ENCODE results near the gene HOXA5. TPM values are rescaled to one million over a fixed set of nuclear protein-coding genes. Genes with fewer than 3 reads are reported as not detected.

The HOXA5 gene
- total RNA-seq, 2 experiments from 2014 or later = 3.4 to 7.4 TPM

- POLR2A ChIA-PET = interaction anchor here (1.0 to 1.3 kb wide), 2 partner anchors 13 to 424 kb away, joined by 4 read pairs; no protein-coding TSS in a partner anchor
- CTCF ChIA-PET (ENCODE audit: unreplicated experiment) = no interaction called here
- TF ChIP-seq EZH2phosphoT487 (IDR thresholded peaks at IDR 0.05; ENCODE audit: borderline replicate concordance, low read depth, low read length) = no peak
- TF ChIP-seq CTCF (conservative IDR thresholded peaks at IDR 0.05; ENCODE audit: low read length) = no peak
- Histone ChIP-seq H3K27ac (ENCODE audit: low read depth, low read length, poor library complexity, severe bottlenecking) (no peak overlapping the region), H3K4me3 (ENCODE audit: low read depth, low read length, poor library complexity, severe bottlenecking) (no peak overlapping the region), H3K36me3 (ENCODE audit: insufficient read depth, low read length) (no peaks in the 10 kb centered on the region), H3K4me2 (ENCODE audit: low read length) (no peak overlapping the region), H4K20me1 (ENCODE audit: insufficient read depth, low read length) (no peaks in the 10 kb centered on the region), H3K9me3 (ENCODE audit: low read length) (no peaks in the 10 kb centered on the region), H3K79me2 (ENCODE audit: insufficient read depth, low read depth, low read length) (no peaks in the 10 kb centered on the region), H3K9me2 (ENCODE audit: insufficient read depth, low read length) (no peaks in the 10 kb centered on the region), H2AFZ (ENCODE audit: low read length) (no peak overlapping the region), H3K4me1 (ENCODE audit: insufficient read depth, low read length, poor library complexity, severe bottlenecking) (peaks cover 6% of the 10 kb centered on the region)
- no peak for DNase-seq (ENCODE audit: low spot score)
- no TSS peak for BruUV-seq (replicated peaks)
- intact Hi-C loops (cut with micrococcal nuclease; ENCODE audit: unreplicated experiment) = loop anchor here (5.0 kb wide), 2 partner anchors 495 to 660 kb away; no protein-coding TSS in a partner anchor
Measured at GRCh38 chr7:27162561-27163287, 19.2 kb upstream of the HOXA5 start.

GRCh38 chr7:27161721-27162560, 18.5 kb upstream of the HOXA5 start:
- no peaks in the 10 kb centered on the region for H3K9me3 ChIP-seq (ENCODE audit: low read length)
- CTCF ChIA-PET (ENCODE audit: unreplicated experiment) = interaction anchor here (0.6 to 1.4 kb wide), 2 partner anchors 502 to 1269 kb away, joined by 3 to 4 read pairs; no protein-coding TSS in a partner anchor
- H3K9me2 ChIP-seq (ENCODE audit: insufficient read depth, low read length) = no peaks in the 10 kb centered on the region
- H2AFZ ChIP-seq (ENCODE audit: low read length) = no peak overlapping the region
- no peaks in the 10 kb centered on the region for H3K79me2 ChIP-seq (ENCODE audit: insufficient read depth, low read depth, low read length)
- H3K4me3 ChIP-seq (ENCODE audit: low read depth, low read length, poor library complexity, severe bottlenecking) = no peak overlapping the region
- H3K36me3 ChIP-seq (ENCODE audit: insufficient read depth, low read length) = no peaks in the 10 kb centered on the region
- no peak for TF ChIP-seq CTCF (conservative IDR thresholded peaks at IDR 0.05; ENCODE audit: low read length)
- TF ChIP-seq EZH2phosphoT487 (IDR thresholded peaks at IDR 0.05; ENCODE audit: borderline replicate concordance, low read depth, low read length) = no peak
- no peak overlapping the region for H3K4me2 ChIP-seq (ENCODE audit: low read length)
- no peak overlapping the region for H3K27ac ChIP-seq (ENCODE audit: low read depth, low read length, poor library complexity, severe bottlenecking)
- POLR2A ChIA-PET = interaction anchor here (0.5 to 1.3 kb wide), 3 partner anchors 12 to 423 kb away, joined by 3 to 4 read pairs (median 4); no protein-coding TSS in a partner anchor
- H4K20me1 ChIP-seq (ENCODE audit: insufficient read depth, low read length) = no peaks in the 10 kb centered on the region
- peaks cover 6% of the 10 kb centered on the region for H3K4me1 ChIP-seq (ENCODE audit: insufficient read depth, low read length, poor library complexity, severe bottlenecking)
- BruUV-seq (replicated peaks) = no TSS peak
- DNase-seq (ENCODE audit: low spot score) = no peak
- intact Hi-C loops (cut with micrococcal nuclease; ENCODE audit: unreplicated experiment) = loop anchor here (1.0 to 5.0 kb wide), 5 partner anchors 309 to 793 kb away; no protein-coding TSS in a partner anchor

Measured in OCI-LY7 (cell line).